Fibroblast of skin of right quadriceps (primary cell): ENCODE measurements around the gene LDLRAP1.

Experiments used
- DNase-seq: peaks from one replicate; pipeline ENCODE4 v3.0.0-alpha.2; 2013

LDLRAP1 gene

GRCh38 chr1:25611843-25612242 lies 68.4 kb downstream of the LDLRAP1 start:
- DNase-seq: no peak

- DNase-seq: no peak
Measured at GRCh38 chr1:25612421-25612820, 69.0 kb downstream of the LDLRAP1 start.

- no peak for DNase-seq
Measured at GRCh38 chr1:25613091-25613490, 69.7 kb downstream of the LDLRAP1 start.

GRCh38 chr1:25614501-25615171 lies 71.2 kb downstream of the LDLRAP1 start:
- DNase-seq: no peak

- DNase-seq: no peak
Measured at GRCh38 chr1:25615172-25615541, 71.8 kb downstream of the LDLRAP1 start.

GRCh38 chr1:25615563-25616094 lies 72.2 kb downstream of the LDLRAP1 start:
- no peak for DNase-seq

GRCh38 chr1:25616095-25616986 lies 72.9 kb downstream of the LDLRAP1 start, which contains the start of gene MAN1C1:
Gene MAN1C1, plus strand, starts transcription at chr1:25616791. Its CDS starts 1,007 bp downstream, at chr1:25617798.
- DNase-seq: peak; percentile 70

GRCh38 chr1:25616987-25617624 lies 73.7 kb downstream of the LDLRAP1 start:
- no peak for DNase-seq

GRCh38 chr1:25617625-25618432 lies 74.4 kb downstream of the LDLRAP1 start:
- no peak for DNase-seq

GRCh38 chr1:25618433-25618808 lies 75.0 kb downstream of the LDLRAP1 start:
- DNase-seq: no peak
